Eye (tissue), 1 donor: ENCODE results near the gene PEA15.

Source experiments
- DNase-seq: peaks from one replicate; pipeline ENCODE4 v3.0.0-alpha.2; 2015

PEA15 gene

GRCh38 chr1:160205242-160206035 is at the start of gene PEA15:
Gene PEA15, plus strand, starts transcription at chr1:160205384. Its CDS starts 6,161 bp downstream, at chr1:160211545.
- peak; percentile 90 for DNase-seq

GRCh38 chr1:160156361-160156760 is 48.8 kb upstream of the PEA15 start:
- DNase-seq: no peak

- no peak for DNase-seq
These were observed 48.0 kb upstream of the PEA15 start for GRCh38 chr1:160157174-160157573.

- DNase-seq: no peak
These were observed 47.2 kb upstream of the PEA15 start for GRCh38 chr1:160158031-160158430.

GRCh38 chr1:160158534-160158933 is 46.6 kb upstream of the PEA15 start:
- no peak for DNase-seq

- no peak for DNase-seq
These were observed 45.3 kb upstream of the PEA15 start for GRCh38 chr1:160159846-160160245.

GRCh38 chr1:160161965-160162705 is 43.0 kb upstream of the PEA15 start:
- peak; percentile 39 for DNase-seq

- no peak for DNase-seq
These were observed 42.3 kb upstream of the PEA15 start for GRCh38 chr1:160162931-160163330.

GRCh38 chr1:160163615-160164014 is 41.6 kb upstream of the PEA15 start:
- no peak for DNase-seq

GRCh38 chr1:160164121-160164520 is 41.1 kb upstream of the PEA15 start:
- DNase-seq: no peak

- DNase-seq: no peak
These were observed 38.9 kb upstream of the PEA15 start for GRCh38 chr1:160166166-160166868.

- DNase-seq: no peak
These were observed 38.1 kb upstream of the PEA15 start for GRCh38 chr1:160167056-160167455.

GRCh38 chr1:160167580-160167979 is 37.6 kb upstream of the PEA15 start:
- peak; percentile 11 for DNase-seq

- DNase-seq: peak; percentile 10
These were observed 37.2 kb upstream of the PEA15 start for GRCh38 chr1:160168016-160168415.

- DNase-seq: peak; percentile 53
These were observed 36.4 kb upstream of the PEA15 start for GRCh38 chr1:160168609-160169369.

GRCh38 chr1:160169553-160170399 is 35.4 kb upstream of the PEA15 start:
- peak; percentile 82 for DNase-seq

- no peak for DNase-seq
These were observed 33.8 kb upstream of the PEA15 start for GRCh38 chr1:160171354-160171753.

GRCh38 chr1:160171980-160172379 is 33.2 kb upstream of the PEA15 start:
- DNase-seq: peak; percentile 16

GRCh38 chr1:160177231-160177630 is 28.0 kb upstream of the PEA15 start:
- no peak for DNase-seq

GRCh38 chr1:160177667-160178066 is 27.5 kb upstream of the PEA15 start:
- no peak for DNase-seq

- no peak for DNase-seq
These were observed 26.5 kb upstream of the PEA15 start for GRCh38 chr1:160178731-160179130.

- no peak for DNase-seq
These were observed 25.8 kb upstream of the PEA15 start for GRCh38 chr1:160179336-160179735.
